Measurements from ENCODE around the gene SUGP2. TPM values are rescaled to one million over a fixed set of nuclear protein-coding genes. Genes with fewer than 3 reads are reported as not detected.

Gene SUGP2
- total RNA-seq, 2 experiments from 2014 or later: 125 to 128 TPM

GRCh38 chr19:19064811-19065745 lies 31.8 kb upstream of the SUGP2 start:
- ChIA-PET CTCF (interaction anchor here (0.9 to 3.4 kb wide), 3 partner anchors 10 to 51 kb away, joined by 3 to 12 read pairs (median 4); no protein-coding TSS in a partner anchor), POLR2A (interaction anchor here (1.1 to 1.4 kb wide), 3 partner anchors 14 to 32 kb away, joined by 4 to 5 read pairs (median 5); partner anchors contain the start of gene SUGP2)
- Mint-ChIP-seq H3K4me3 (peak overlapping the region; percentile 81), H3K27ac (peak overlapping the region; percentile 76), H3K9me3 (no peaks in the 10 kb centered on the region), H3K27me3 (no peaks in the 10 kb centered on the region), H3K4me1 (peaks cover 42% of the 10 kb centered on the region), H3K36me3 (ENCODE audit: low read depth) (no peaks in the 10 kb centered on the region)
- peak; percentile 40 for DNase-seq

- ChIA-PET POLR2A (interaction anchor here (1.1 to 1.4 kb wide), 3 partner anchors 13 to 31 kb away, joined by 4 to 5 read pairs (median 5); partner anchors contain the start of gene SUGP2), CTCF (interaction anchor here (1.2 to 3.4 kb wide), 3 partner anchors 10 to 82 kb away, joined by 4 to 12 read pairs (median 5); no protein-coding TSS in a partner anchor)
- Mint-ChIP-seq H3K36me3 (ENCODE audit: low read depth) (no peaks in the 10 kb centered on the region), H3K4me1 (peaks cover 37% of the 10 kb centered on the region), H3K27me3 (no peaks in the 10 kb centered on the region), H3K9me3 (no peaks in the 10 kb centered on the region), H3K4me3 (peak overlapping the region; percentile 81), H3K27ac (peak overlapping the region; percentile 76)
- DNase-seq: peak; percentile 20
Observed at GRCh38 chr19:19064098-19064722, 30.9 kb upstream of the SUGP2 start.

GRCh38 chr19:19063183-19064097 lies 30.1 kb upstream of the SUGP2 start, which contains the start of gene SLC25A42:
TSS of gene SLC25A42 (plus strand) at chr19:19063994. CDS start at chr19:19096125, 32,131 bp downstream.
- H3K4me1 Mint-ChIP-seq: peaks cover 32% of the 10 kb centered on the region
- H3K27ac Mint-ChIP-seq: peak within 1 kb of the TSS; percentile 76
- POLR2A ChIA-PET: interaction anchor here (0.8 to 1.4 kb wide), 2 partner anchors 12 to 32 kb away, joined by 3 to 5 read pairs; no protein-coding TSS in a partner anchor
- no peaks in the 10 kb centered on the region for H3K36me3 Mint-ChIP-seq (ENCODE audit: low read depth)
- peak; percentile 99 for DNase-seq
- H3K9me3 Mint-ChIP-seq: no peaks in the 10 kb centered on the region
- CTCF ChIA-PET: interaction anchor here (0.7 to 3.4 kb wide), 7 partner anchors 9 to 140 kb away, joined by 3 to 12 read pairs (median 3); partner anchors contain the start of gene NR2C2AP
- peak within 1 kb of the TSS; percentile 81 for H3K4me3 Mint-ChIP-seq
- H3K27me3 Mint-ChIP-seq: no peaks in the 10 kb centered on the region

GRCh38 chr19:19062454-19063182 lies 29.3 kb upstream of the SUGP2 start:
- ChIA-PET POLR2A (interaction anchor here (0.8 to 1.4 kb wide), 2 partner anchors 11 to 32 kb away, joined by 3 to 5 read pairs; no protein-coding TSS in a partner anchor), CTCF (interaction anchor here (0.7 to 3.4 kb wide), 7 partner anchors 8 to 141 kb away, joined by 3 to 12 read pairs (median 3); partner anchors contain the start of gene NR2C2AP)
- Mint-ChIP-seq H3K27me3 (no peaks in the 10 kb centered on the region), H3K36me3 (ENCODE audit: low read depth) (peaks cover 3% of the 10 kb centered on the region), H3K4me1 (peaks cover 30% of the 10 kb centered on the region), H3K9me3 (no peaks in the 10 kb centered on the region), H3K4me3 (peak overlapping the region; percentile 81), H3K27ac (peak overlapping the region; percentile 42)
- no peak for DNase-seq

- Mint-ChIP-seq H3K27me3 (no peaks in the 10 kb centered on the region), H3K36me3 (ENCODE audit: low read depth) (peaks cover 3% of the 10 kb centered on the region), H3K9me3 (no peaks in the 10 kb centered on the region), H3K4me3 (no peak overlapping the region), H3K27ac (no peak overlapping the region), H3K4me1 (peaks cover 23% of the 10 kb centered on the region)
- DNase-seq: no peak
- ChIA-PET POLR2A (interaction anchor here (0.6 kb wide), 1 partner anchor 53 kb away, joined by 3 read pairs; no protein-coding TSS in a partner anchor), CTCF (no interaction called here)
Observed at GRCh38 chr19:19061506-19061905, 28.2 kb upstream of the SUGP2 start.

GRCh38 chr19:19059837-19060611 lies 26.7 kb upstream of the SUGP2 start:
- Mint-ChIP-seq H3K4me1 (peaks cover 17% of the 10 kb centered on the region), H3K9me3 (no peaks in the 10 kb centered on the region), H3K36me3 (ENCODE audit: low read depth) (peaks cover 3% of the 10 kb centered on the region), H3K27me3 (no peaks in the 10 kb centered on the region), H3K4me3 (no peak overlapping the region), H3K27ac (no peak overlapping the region)
- ChIA-PET POLR2A (no interaction called here), CTCF (no interaction called here)
- DNase-seq: no peak

GRCh38 chr19:19059018-19059836 lies 25.9 kb upstream of the SUGP2 start:
- no peaks in the 10 kb centered on the region for H3K27me3 Mint-ChIP-seq
- POLR2A ChIA-PET: no interaction called here

GRCh38 chr19:19057720-19058119 lies 24.4 kb upstream of the SUGP2 start:
- Mint-ChIP-seq H3K27ac (no peak overlapping the region), H3K4me3 (no peak overlapping the region), H3K27me3 (no peaks in the 10 kb centered on the region), H3K36me3 (ENCODE audit: low read depth) (peaks cover 8% of the 10 kb centered on the region), H3K4me1 (peaks cover 5% of the 10 kb centered on the region), H3K9me3 (no peaks in the 10 kb centered on the region)
- DNase-seq: no peak
- POLR2A ChIA-PET: no interaction called here
- CTCF ChIA-PET: no interaction called here

More at GRCh38 chr19:19059018-19059836, 25.9 kb upstream of the SUGP2 start:
- DNase-seq: no peak
- Mint-ChIP-seq H3K4me3 (no peak overlapping the region), H3K9me3 (no peaks in the 10 kb centered on the region), H3K27ac (no peak overlapping the region), H3K36me3 (ENCODE audit: low read depth) (peaks cover 3% of the 10 kb centered on the region), H3K4me1 (peaks cover 13% of the 10 kb centered on the region)
- CTCF ChIA-PET: no interaction called here

GRCh38 chr19:19057317-19057716 lies 24.0 kb upstream of the SUGP2 start:
- ChIA-PET CTCF (no interaction called here), POLR2A (no interaction called here)
- no peak overlapping the region for H3K27ac Mint-ChIP-seq

GRCh38 chr19:19056636-19057275 lies 23.4 kb upstream of the SUGP2 start:
- H3K4me1 Mint-ChIP-seq: no peaks in the 10 kb centered on the region
- H3K4me3 Mint-ChIP-seq: no peak overlapping the region
- no peak for DNase-seq
- H3K9me3 Mint-ChIP-seq: no peaks in the 10 kb centered on the region
- H3K27me3 Mint-ChIP-seq: no peaks in the 10 kb centered on the region
- ChIA-PET CTCF (interaction anchor here (0.7 kb wide), 1 partner anchor 35 kb away, joined by 3 read pairs; no protein-coding TSS in a partner anchor), POLR2A (no interaction called here)
- H3K36me3 Mint-ChIP-seq (ENCODE audit: low read depth): peaks cover 11% of the 10 kb centered on the region
- no peak overlapping the region for H3K27ac Mint-ChIP-seq

More at GRCh38 chr19:19057317-19057716, 24.0 kb upstream of the SUGP2 start:
- no peaks in the 10 kb centered on the region for H3K9me3 Mint-ChIP-seq
- H3K36me3 Mint-ChIP-seq (ENCODE audit: low read depth): peaks cover 9% of the 10 kb centered on the region
- H3K4me1 Mint-ChIP-seq: peaks cover 1% of the 10 kb centered on the region
- H3K27me3 Mint-ChIP-seq: no peaks in the 10 kb centered on the region
- no peak for DNase-seq
- H3K4me3 Mint-ChIP-seq: no peak overlapping the region

Data from activated CD4-positive, alpha-beta memory T cell treated with anti-CD3 and anti-CD28 coated beads, Interleukin-2, amount 10 ng/mL, durations not matched to agents 7 days and 5 days (primary cell).